GM12878 (cell line): Measurements from ENCODE around the gene OTOG. TPM values are rescaled to one million over a fixed set of nuclear protein-coding genes. Genes with fewer than 3 reads are reported as not detected.
"Not testable (repeated sequence)": the region's sequence is repeated elsewhere in the genome, so short reads cannot be mapped to it uniquely, and the experiment has no call there.

Experiments used
- ATAC-seq: fragments of 200-7000 bp; cut with Tn5 transposase; 3 replicates; pipeline ENCODE4 v1.9.1; 2020; ENCODE audit warnings: mild to moderate bottlenecking, moderate library complexity
- BruUV-seq: library from RNA; stranded (reverse); fragments of 400-500 nt; replicated peaks from 2 replicates; lab custom pipeline; 2021; lab: Mats Ljungman, UMichigan
- CTCF ChIA-PET: fragments of 300-600 bp; sonication (Branson Sonifier 250); formaldehyde crosslinking; extraction: SDS; loops from one replicate; lab custom pipeline; 2021; ENCODE audit warnings: inconsistent platforms; lab: Yijun Ruan, JAX
- POLR2A ChIA-PET: fragments of 350-600 bp; formaldehyde crosslinking; extraction: SDS; loops from one replicate; lab custom pipeline; 2021; ENCODE audit warnings: inconsistent platforms; lab: Charles Lee
- RAD21 ChIA-PET: fragments of 300-600 bp; sonication (Branson Sonifier 250); formaldehyde crosslinking; loops from one replicate; lab custom pipeline; 2023; ENCODE audit warnings: antibody characterized with exemption; ENCODE audit not compliant: unreplicated experiment; lab: Charles Lee
- SMC1A ChIA-PET: fragments of 300-600 bp; sonication (Branson Sonifier 250); formaldehyde crosslinking; loops from one replicate; lab custom pipeline; 2023; ENCODE audit not compliant: unreplicated experiment, uncharacterized antibody; lab: Charles Lee
- DNase-seq: peaks from one replicate; pipeline ENCODE4 v3.0.0-alpha.2; 2011; ENCODE audit warnings: low read depth, low spot score
- FAIRE-seq: peaks from 3 replicates; lab custom pipeline; 2011; peaks lifted over from hg19 to GRCh38; lab: Jason Lieb, UNC
- H2AFZ ChIP-seq: 2 replicates; pipeline ENCODE4 v1.6.0; 2011; ENCODE audit warnings: low read depth, low read length, control low read depth; ENCODE audit not compliant: control insufficient read depth
- H3K27ac ChIP-seq: 2 replicates; pipeline ENCODE4 v1.5.1; 2011; ENCODE audit warnings: control low read depth; ENCODE audit not compliant: control insufficient read depth, insufficient read depth
- H3K27me3 ChIP-seq, 2 experiments: replicated peaks in 1 of 2; 2 replicates each; pipeline versions ENCODE4 v1.6.0 to v1.6.1; 2011; ENCODE audit warnings: low read length in 1 of 2; ENCODE audit not compliant: control insufficient read depth in 2 of 2, insufficient read depth in 2 of 2
- H3K36me3 ChIP-seq, 2 experiments: 2 replicates each; pipeline ENCODE4 v1.5.1; 2011; ENCODE audit warnings: low read length in 1 of 2; ENCODE audit not compliant: control insufficient read depth in 2 of 2, insufficient read depth in 2 of 2
- H3K4me1 ChIP-seq: 2 replicates; pipeline ENCODE4 v1.6.1; 2011; ENCODE audit warnings: mild to moderate bottlenecking, low read length, moderate library complexity, mixed read lengths; ENCODE audit not compliant: control insufficient read depth, insufficient read depth
- H3K4me2 ChIP-seq: 2 replicates; pipeline ENCODE4 v1.6.0; 2011; ENCODE audit warnings: control low read depth; ENCODE audit not compliant: control insufficient read depth, insufficient read depth
- H3K4me3 ChIP-seq: fragments of 200-600 bp; sonication (generic); 2 replicates; pipeline ENCODE4 v1.5.1; 2016
- H3K79me2 ChIP-seq: 2 replicates; pipeline ENCODE4 v1.6.0; 2011; ENCODE audit warnings: low read length; ENCODE audit not compliant: control insufficient read depth, insufficient read depth
- H3K9ac ChIP-seq: 2 replicates; pipeline ENCODE4 v1.8.0; 2011; ENCODE audit warnings: low read length, control low read depth, mixed read lengths; ENCODE audit not compliant: control insufficient read depth, insufficient read depth
- H3K9me3 ChIP-seq: replicated peaks from 3 replicates; pipeline ENCODE4 v1.5.1; 2011; ENCODE audit warnings: mild to moderate bottlenecking, low read length; ENCODE audit not compliant: control insufficient read depth, insufficient read depth
- H4K20me1 ChIP-seq: 2 replicates; pipeline ENCODE4 v1.6.0; 2011; ENCODE audit not compliant: control insufficient read depth, insufficient read depth
- CUX1 ChIP-seq: IDR thresholded peaks from 2 replicates; pipeline ENCODE4 v1.6.1; 2012; ENCODE audit warnings: improper control_type of control experiment, low read depth, low read length; ENCODE audit not compliant: insufficient replicate concordance
- EED ChIP-seq: sonication (generic); IDR thresholded peaks from 2 replicates; pipeline ENCODE4 v1.6.1; 2016; ENCODE audit warnings: antibody characterized with exemption, low read depth
- EGR1 ChIP-seq, 2 experiments: IDR thresholded peaks; 1 replicate in 1 of 2; 2 replicates in 1 of 2; pipeline ENCODE4 v1.6.1; 2011 to 2012; ENCODE audit warnings: low read depth in 2 of 2, low read length in 2 of 2, borderline replicate concordance in 1 of 2, mild to moderate bottlenecking in 1 of 2, moderate library complexity in 1 of 2
- MXI1 ChIP-seq: fragments of 150-350 bp; IDR thresholded peaks from 2 replicates; pipeline ENCODE4 v1.6.1; 2011; ENCODE audit warnings: low read depth, mild to moderate bottlenecking, inconsistent platforms, low read length, improper control_type of control experiment
- NRF1 ChIP-seq: conservative IDR thresholded peaks from 2 replicates; pipeline ENCODE4 v1.6.1; 2011; ENCODE audit warnings: mild to moderate bottlenecking, low read depth, low read length, improper control_type of control experiment
- POLR2AphosphoS5 ChIP-seq: IDR thresholded peaks from 2 replicates; pipeline ENCODE4 v1.6.1; 2011; ENCODE audit warnings: mild to moderate bottlenecking, low read length, inconsistent platforms
- TARDBP ChIP-seq: IDR thresholded peaks from 2 replicates; pipeline ENCODE4 v1.6.1; 2016; ENCODE audit warnings: borderline replicate concordance
- TCF7 ChIP-seq: IDR thresholded peaks from 2 replicates; pipeline ENCODE4 v1.6.1; 2014; ENCODE audit warnings: antibody characterized with exemption, borderline replicate concordance
- WGBS: methylation state at CpG from one replicate; pipeline ENCODE4 v1.1.6; 2016; ENCODE audit warnings: low lambda C conversion rate; ENCODE audit not compliant: insufficient replicate concordance, insufficient coverage; ENCODE audit errors: missing lambda C conversion rate; 5-methylcytosine and 5-hydroxymethylcytosine counted together
- in situ Hi-C: fragments of 300-500 bp; cut with MboI; formaldehyde crosslinking; loops from 9 replicates; pipeline ENCODE4 v1.14.3; 2018; ENCODE audit warnings: mixed read lengths
- intact Hi-C: fragments of 100-400 bp; cut with micrococcal nuclease; formaldehyde crosslinking; loops from one replicate; pipeline ENCODE4 v1.14.2; 2022; ENCODE audit not compliant: unreplicated experiment
- polyA plus RNA-seq, 11 experiments: library from polyadenylated mRNA; depleted of rRNA in 4 of 11; unstranded in 6 of 11; stranded (reverse) in 5 of 11; fragments of >200 nt; fragmentation: Nextera tagmentation in 4 of 11; fragmentation: Illumina TruSeq in 1 of 11; extraction: Ambion mirVana in 4 of 11; extraction: Trizol in 1 of 11; gene quantifications; 1 replicate in 1 of 11; 2 replicates in 10 of 11; pipeline versions ENCODE4 v1.2.1 to v1.2.3, GENCODE V29; 2011 to 2016; ENCODE audit warnings: inconsistent platforms in 2 of 11, missing spikeins in 2 of 11, low read depth in 1 of 11
- total RNA-seq, 4 experiments: library from RNA; depleted of rRNA in 3 of 4; stranded (reverse); fragments of >200 nt in 3 of 4; fragmentation: Illumina TruSeq in 1 of 4; extraction: Trizol in 1 of 4; gene quantifications; 2 replicates each; pipeline versions ENCODE4 v1.2.1 to v1.2.3, GENCODE V29; 2013 to 2021
- TF ChIP-seq, protein P1 (sequence below): IDR thresholded peaks from 2 replicates; pipeline ENCODE4 v1.6.1; 2011; ENCODE audit warnings: borderline replicate concordance, low read depth, mild to moderate bottlenecking, moderate library complexity, low read length; ENCODE audit not compliant: insufficient read depth, poor library complexity, severe bottlenecking

OTOG gene
- total and polyA plus RNA-seq, 10 of the 15 experiments (the other 5 are each of a cell fraction or from before 2014, with no cell fraction given), result not detected

DNA sequence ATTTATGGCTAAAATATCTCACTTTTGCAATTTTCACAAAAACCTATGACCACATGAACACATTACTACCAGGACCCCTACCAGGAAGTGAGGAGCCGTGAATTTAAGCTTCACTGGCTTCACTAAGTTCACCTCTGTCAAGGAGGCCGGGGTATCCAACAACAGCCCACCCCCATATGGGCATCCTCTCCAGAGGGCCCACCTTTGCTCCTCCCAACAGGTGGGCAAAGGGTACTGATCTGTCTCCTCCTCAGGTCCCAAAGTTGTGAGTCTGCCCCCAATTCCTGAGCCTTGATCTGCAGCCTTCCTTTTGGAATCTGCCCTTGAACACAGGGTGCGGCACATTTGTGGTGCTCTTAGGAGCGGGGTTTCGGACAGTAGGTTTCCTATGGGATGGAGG is 66.9 kb downstream of the OTOG start (continued):
- no peak for TF ChIP-seq CUX1
- TF ChIP-seq EGR1 (IDR thresholded peaks at IDR 0.05; ENCODE audit: borderline replicate concordance in 1 of 2, low read depth in 2 of 2, low read length in 2 of 2), result no peak
- no peak for TF ChIP-seq TARDBP
- TF ChIP-seq POLR2AphosphoS5, result no peak
- no peak for TF ChIP-seq NRF1
- TF ChIP-seq EED, result no peak
- TF ChIP-seq TCF7, result no peak
- TF ChIP-seq MXI1, result no peak
- TF ChIP-seq, protein P1, sequence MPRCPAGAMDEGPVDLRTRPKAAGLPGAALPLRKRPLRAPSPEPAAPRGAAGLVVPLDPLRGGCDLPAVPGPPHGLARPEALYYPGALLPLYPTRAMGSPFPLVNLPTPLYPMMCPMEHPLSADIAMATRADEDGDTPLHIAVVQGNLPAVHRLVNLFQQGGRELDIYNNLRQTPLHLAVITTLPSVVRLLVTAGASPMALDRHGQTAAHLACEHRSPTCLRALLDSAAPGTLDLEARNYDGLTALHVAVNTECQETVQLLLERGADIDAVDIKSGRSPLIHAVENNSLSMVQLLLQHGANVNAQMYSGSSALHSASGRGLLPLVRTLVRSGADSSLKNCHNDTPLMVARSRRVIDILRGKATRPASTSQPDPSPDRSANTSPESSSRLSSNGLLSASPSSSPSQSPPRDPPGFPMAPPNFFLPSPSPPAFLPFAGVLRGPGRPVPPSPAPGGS, result no peak

DNA sequence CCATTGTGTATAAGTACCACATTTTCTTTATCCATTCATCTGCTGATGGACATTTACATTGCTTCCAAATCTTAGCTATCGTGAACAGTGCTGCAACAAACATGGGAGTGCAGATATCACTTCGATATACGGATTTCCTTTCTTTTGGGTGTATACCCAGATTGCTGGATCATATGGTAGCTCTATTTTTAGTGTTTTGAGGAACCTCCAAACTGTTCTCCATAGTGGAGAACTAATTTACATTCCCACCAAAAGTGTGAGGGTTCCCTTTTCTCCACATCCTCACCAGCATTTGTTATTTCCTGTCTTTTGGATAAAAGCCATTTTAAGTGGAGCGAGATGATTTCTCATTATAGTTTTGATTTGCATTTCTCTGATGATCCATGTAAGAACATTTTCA is 75.7 kb downstream of the OTOG start:
- H3K27ac ChIP-seq, H3K36me3 ChIP-seq, DNase-seq, FAIRE-seq, POLR2A ChIA-PET, in situ Hi-C loops, H4K20me1 ChIP-seq, H3K4me2 ChIP-seq, CTCF ChIA-PET, H3K9ac ChIP-seq, SMC1A ChIA-PET, H3K27me3 ChIP-seq, BruUV-seq, ATAC-seq, H3K9me3 ChIP-seq, H3K4me3 ChIP-seq, H2AFZ ChIP-seq, RAD21 ChIA-PET, H3K4me1 ChIP-seq, H3K79me2 ChIP-seq, intact Hi-C loops: not testable (repeated sequence)
- WGBS, result 58% methylated on average over 4 of the region's 4 CpGs
